Astrocyte (in vitro differentiated cells and primary cell): Measurements from ENCODE around the gene RNF144A. TPM values are rescaled to one million over a fixed set of nuclear protein-coding genes. Genes with fewer than 3 reads are reported as not detected.

ENCODE experiments used
- DNase-seq: peaks from one replicate; pipeline ENCODE4 v3.0.0-alpha.2; 2010; ENCODE audit warnings: low read depth
- FAIRE-seq: peaks from 2 replicates; lab custom pipeline; 2011; peaks lifted over from hg19 to GRCh38; lab: Jason Lieb, UNC
- H2AFZ ChIP-seq: 2 replicates; pipeline ENCODE4 v1.6.0; 2012; ENCODE audit warnings: low read depth, low read length, inconsistent platforms
- H3K27ac ChIP-seq: 2 replicates; pipeline ENCODE4 v1.5.1; 2011; ENCODE audit warnings: low read depth, low read length, inconsistent platforms
- H3K27me3 ChIP-seq: 2 replicates; pipeline ENCODE4 v1.6.0; 2011; ENCODE audit warnings: low read length, inconsistent platforms; ENCODE audit not compliant: insufficient read depth
- H3K36me3 ChIP-seq: 2 replicates; pipeline ENCODE4 v1.5.1; 2011; ENCODE audit warnings: low read length, inconsistent platforms; ENCODE audit not compliant: insufficient read depth
- H3K4me1 ChIP-seq: 2 replicates; pipeline ENCODE4 v1.5.1; 2011; ENCODE audit warnings: low read length, inconsistent platforms; ENCODE audit not compliant: insufficient read depth
- H3K4me2 ChIP-seq: 2 replicates; pipeline ENCODE4 v1.6.0; 2012; ENCODE audit warnings: low read length, inconsistent platforms
- H3K4me3 ChIP-seq: 2 replicates; pipeline ENCODE4 v1.5.1; 2011; ENCODE audit warnings: low read depth, mild to moderate bottlenecking, low read length, inconsistent platforms; ENCODE audit not compliant: insufficient read depth
- H3K79me2 ChIP-seq: 2 replicates; pipeline ENCODE4 v1.6.0; 2012; ENCODE audit warnings: mild to moderate bottlenecking, low read length, inconsistent platforms; ENCODE audit not compliant: insufficient read depth
- H3K9ac ChIP-seq: 2 replicates; pipeline ENCODE4 v1.6.0; 2012; ENCODE audit warnings: mild to moderate bottlenecking, low read length, inconsistent platforms
- H3K9me3 ChIP-seq: 2 replicates; pipeline ENCODE4 v1.5.1; 2012; ENCODE audit warnings: low read depth, mild to moderate bottlenecking, low read length, inconsistent platforms; ENCODE audit not compliant: insufficient read depth
- H4K20me1 ChIP-seq: 2 replicates; pipeline ENCODE4 v1.6.0; 2012; ENCODE audit warnings: low read length, inconsistent platforms; ENCODE audit not compliant: insufficient read depth
- H3K27ac Mint-ChIP-seq: one replicate; pipeline ENCODE4 v1.8.0; 2021; ENCODE audit warnings: mild to moderate bottlenecking, mixed read lengths; ENCODE audit not compliant: unreplicated experiment
- H3K27me3 Mint-ChIP-seq: one replicate; pipeline ENCODE4 v1.8.0; 2021; ENCODE audit warnings: low read depth, mixed read lengths; ENCODE audit not compliant: unreplicated experiment
- H3K36me3 Mint-ChIP-seq: one replicate; pipeline ENCODE4 v1.8.0; 2021; ENCODE audit warnings: low read depth, mixed read lengths; ENCODE audit not compliant: unreplicated experiment
- H3K4me1 Mint-ChIP-seq: one replicate; pipeline ENCODE4 v1.8.0; 2021; ENCODE audit warnings: low read depth, mixed read lengths; ENCODE audit not compliant: unreplicated experiment
- H3K4me3 Mint-ChIP-seq: one replicate; pipeline ENCODE4 v1.8.0; 2021; ENCODE audit warnings: mild to moderate bottlenecking, moderate library complexity, mixed read lengths; ENCODE audit not compliant: unreplicated experiment
- H3K9me3 Mint-ChIP-seq: one replicate; pipeline ENCODE4 v1.8.0; 2021; ENCODE audit warnings: mild to moderate bottlenecking, mixed read lengths; ENCODE audit not compliant: unreplicated experiment
- CTCF ChIP-seq: IDR thresholded peaks from 2 replicates; pipeline ENCODE4 v1.5.1; 2011; ENCODE audit warnings: low read depth, mild to moderate bottlenecking, inconsistent platforms, low read length, moderate library complexity; ENCODE audit not compliant: insufficient read depth
- EZH2 ChIP-seq: IDR thresholded peaks from 2 replicates; pipeline ENCODE4 v1.6.1; 2012; ENCODE audit warnings: mild to moderate bottlenecking, low read length, inconsistent platforms; ENCODE audit not compliant: insufficient read depth
- total RNA-seq: library from RNA; stranded (reverse); gene quantifications from 2 replicates; pipeline ENCODE4 v1.2.1, GENCODE V29; 2021

Gene RNF144A
- total RNA-seq, 1 donor from 2014 or later = 4.9 TPM

GRCh38 chr2:7027956-7028655, 110.9 kb downstream of the RNF144A start:
- Histone ChIP-seq H3K4me3 (no peak overlapping the region), H3K36me3 (no peaks in the 10 kb centered on the region), H3K79me2 (no peaks in the 10 kb centered on the region), H3K9me3 (no peaks in the 10 kb centered on the region), H3K9ac (no peak overlapping the region), H3K4me2 (no peak overlapping the region), H2AFZ (no peak overlapping the region), H3K4me1 (peaks cover 6% of the 10 kb centered on the region), H4K20me1 (no peaks in the 10 kb centered on the region), H3K27ac (no peak overlapping the region), H3K27me3 (no peaks in the 10 kb centered on the region)
- no peak for TF ChIP-seq CTCF
- no peak for TF ChIP-seq EZH2
- FAIRE-seq (no peak), DNase-seq (no peak)
- no peaks in the 10 kb centered on the region for H3K27me3 Mint-ChIP-seq
- H3K36me3 Mint-ChIP-seq = peaks cover 8% of the 10 kb centered on the region
- H3K9me3 Mint-ChIP-seq = no peaks in the 10 kb centered on the region
- no peak overlapping the region for H3K4me3 Mint-ChIP-seq
- H3K27ac Mint-ChIP-seq = no peak overlapping the region
- H3K4me1 Mint-ChIP-seq = peaks cover 7% of the 10 kb centered on the region

DNA sequence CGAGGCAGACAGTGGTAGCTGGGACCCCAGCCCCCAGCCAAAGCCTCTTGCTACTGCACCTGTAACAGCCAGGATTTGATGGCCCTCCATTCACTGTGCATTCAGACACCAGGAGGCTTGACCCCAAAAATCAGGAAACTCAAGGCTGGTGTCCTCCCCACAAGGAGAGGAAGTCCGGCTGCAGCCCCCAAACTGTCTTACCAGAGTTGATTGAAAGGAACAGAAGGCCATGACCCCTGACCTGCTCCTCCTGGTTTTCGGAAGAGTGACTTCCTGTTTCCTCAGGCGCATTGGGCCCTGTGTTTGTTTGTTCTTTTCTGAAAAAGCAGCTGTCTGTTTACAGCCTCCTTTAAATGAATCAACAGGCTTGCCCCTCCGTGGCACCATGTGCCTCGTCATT, 111.6 kb downstream of the RNF144A start:
- Histone ChIP-seq H3K27me3 (no peaks in the 10 kb centered on the region), H3K4me1 (no peaks in the 10 kb centered on the region), H3K79me2 (no peaks in the 10 kb centered on the region), H4K20me1 (no peaks in the 10 kb centered on the region), H2AFZ (no peak overlapping the region), H3K4me2 (no peak overlapping the region), H3K9me3 (no peaks in the 10 kb centered on the region), H3K36me3 (no peaks in the 10 kb centered on the region), H3K27ac (no peak overlapping the region), H3K9ac (no peak overlapping the region), H3K4me3 (no peak overlapping the region)
- DNase-seq (no peak), FAIRE-seq (no peak)
- Mint-ChIP-seq H3K4me1 (no peaks in the 10 kb centered on the region), H3K36me3 (peaks cover 11% of the 10 kb centered on the region), H3K27me3 (no peaks in the 10 kb centered on the region), H3K9me3 (no peaks in the 10 kb centered on the region), H3K4me3 (no peak overlapping the region), H3K27ac (no peak overlapping the region)
- TF ChIP-seq CTCF (no peak), EZH2 (no peak)

DNA sequence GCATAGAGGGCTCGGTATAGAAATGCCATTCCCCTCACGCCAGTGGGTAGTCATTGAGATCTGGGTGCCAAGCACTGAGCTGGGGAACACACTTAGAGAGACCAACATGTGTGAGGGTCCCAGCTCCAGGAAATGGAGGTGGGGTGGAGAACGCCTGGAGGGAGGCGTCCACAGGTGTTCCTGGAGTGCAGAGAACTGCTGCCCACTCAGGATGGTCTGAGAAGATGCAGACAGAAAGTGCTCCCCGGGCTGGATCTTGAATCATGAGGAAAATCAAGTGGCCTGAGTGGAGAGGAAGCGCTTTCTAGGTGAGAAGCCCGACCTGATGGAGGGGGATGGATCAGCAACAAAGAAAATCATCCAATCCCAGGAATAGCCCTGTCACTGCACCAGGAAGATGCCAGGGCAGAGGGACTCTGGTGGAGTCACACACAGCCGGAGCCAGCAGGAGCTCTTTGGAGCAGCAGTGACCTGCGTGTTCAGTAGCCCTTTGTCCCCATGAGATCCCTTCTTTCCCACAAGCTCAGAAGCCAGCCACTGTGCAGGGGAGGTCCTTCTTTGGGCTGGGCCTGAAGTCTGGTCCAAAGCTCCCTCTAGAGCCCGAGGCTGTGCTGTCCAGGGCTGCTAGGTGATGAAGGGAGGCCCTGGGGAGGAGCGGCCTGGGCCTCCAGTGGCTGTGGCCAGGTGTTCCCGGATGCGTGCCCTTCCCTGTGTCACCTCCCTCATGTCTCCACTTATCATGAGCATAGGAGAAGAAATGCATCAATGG, 112.3 kb downstream of the RNF144A start:
- Mint-ChIP-seq H3K36me3 (peaks cover 11% of the 10 kb centered on the region), H3K4me3 (no peak overlapping the region), H3K27ac (no peak overlapping the region), H3K4me1 (no peaks in the 10 kb centered on the region), H3K9me3 (no peaks in the 10 kb centered on the region), H3K27me3 (peaks cover 3% of the 10 kb centered on the region)
- Histone ChIP-seq H3K9me3 (no peaks in the 10 kb centered on the region), H3K79me2 (no peaks in the 10 kb centered on the region), H3K9ac (no peak overlapping the region), H3K4me2 (no peak overlapping the region), H3K27me3 (no peaks in the 10 kb centered on the region), H4K20me1 (no peaks in the 10 kb centered on the region), H3K27ac (no peak overlapping the region), H3K4me1 (no peaks in the 10 kb centered on the region), H2AFZ (no peak overlapping the region), H3K4me3 (no peak overlapping the region), H3K36me3 (no peaks in the 10 kb centered on the region)
- no peak for FAIRE-seq
- TF ChIP-seq EZH2 (no peak), CTCF (no peak)
- DNase-seq = no peak
